ENCODE measurements around the gene SGPP2. TPM values are rescaled to one million over a fixed set of nuclear protein-coding genes. Genes with fewer than 3 reads are reported as not detected.
"Not testable (repeated sequence)": the region's sequence is repeated elsewhere in the genome, so short reads cannot be mapped to it uniquely, and the experiment has no call there.

The SGPP2 gene
- total RNA-seq (2014; rRNA removed; shearing (Covaris generic)), result not detected in 2 replicates
- polyA plus RNA-seq (2015; cell fraction: cytosol; rRNA removed), result not detected in 2 replicates
- not detected in 2 replicates for polyA plus RNA-seq (2015; cell fraction: nucleus; rRNA removed)

- in situ Hi-C loops (cut with HindIII; ENCODE audit: low pct_unique_long_range_greater_than_20kb, low sequenced_read_pairs), result no loop called here
- no peak for DNase-seq (ENCODE audit: low read depth, low spot score)
Measured at GRCh38 chr2:222424276-222424728, at the start of gene SGPP2. TSS of gene SGPP2 (plus strand) at chr2:222424543. CDS start at chr2:222424603, 60 bp downstream.

- no peak for DNase-seq (ENCODE audit: low read depth, low spot score)
- in situ Hi-C loops (cut with HindIII; ENCODE audit: low pct_unique_long_range_greater_than_20kb, low sequenced_read_pairs), result no loop called here
Measured at GRCh38 chr2:222375798-222376197, 48.5 kb upstream of the SGPP2 start.

GRCh38 chr2:222380456-222380855 is 43.9 kb upstream of the SGPP2 start:
- no peak for DNase-seq (ENCODE audit: low read depth, low spot score)
- in situ Hi-C loops (cut with HindIII; ENCODE audit: low pct_unique_long_range_greater_than_20kb, low sequenced_read_pairs), result no loop called here

GRCh38 chr2:222381566-222381965 is 42.8 kb upstream of the SGPP2 start:
- in situ Hi-C loops (cut with HindIII; ENCODE audit: low pct_unique_long_range_greater_than_20kb, low sequenced_read_pairs), result no loop called here
- DNase-seq (ENCODE audit: low read depth, low spot score), result no peak

- no peak for DNase-seq (ENCODE audit: low read depth, low spot score)
Measured at GRCh38 chr2:222383255-222383654, 41.1 kb upstream of the SGPP2 start.

GRCh38 chr2:222391743-222392285 is 32.5 kb upstream of the SGPP2 start:
- in situ Hi-C loops (cut with HindIII; ENCODE audit: low pct_unique_long_range_greater_than_20kb, low sequenced_read_pairs), result no loop called here
- DNase-seq (ENCODE audit: low read depth, low spot score), result no peak

More at GRCh38 chr2:222383255-222383654, 41.1 kb upstream of the SGPP2 start:
- in situ Hi-C loops (cut with HindIII; ENCODE audit: low pct_unique_long_range_greater_than_20kb, low sequenced_read_pairs), result no loop called here

GRCh38 chr2:222393733-222394267 is 30.5 kb upstream of the SGPP2 start:
- in situ Hi-C loops (cut with HindIII; ENCODE audit: low pct_unique_long_range_greater_than_20kb, low sequenced_read_pairs), result no loop called here
- no peak for DNase-seq (ENCODE audit: low read depth, low spot score)

GRCh38 chr2:222398446-222398885 is 25.9 kb upstream of the SGPP2 start:
- in situ Hi-C loops (cut with HindIII; ENCODE audit: low pct_unique_long_range_greater_than_20kb, low sequenced_read_pairs), result no loop called here
- DNase-seq (ENCODE audit: low read depth, low spot score), result peak; percentile 39

GRCh38 chr2:222399038-222399783 is 25.1 kb upstream of the SGPP2 start:
- in situ Hi-C loops (cut with HindIII; ENCODE audit: low pct_unique_long_range_greater_than_20kb, low sequenced_read_pairs), result no loop called here

GRCh38 chr2:222404151-222404905 is 20.0 kb upstream of the SGPP2 start:
- peak; percentile 10 for DNase-seq (ENCODE audit: low read depth, low spot score)
- in situ Hi-C loops (cut with HindIII; ENCODE audit: low pct_unique_long_range_greater_than_20kb, low sequenced_read_pairs), result no loop called here

More at GRCh38 chr2:222399038-222399783, 25.1 kb upstream of the SGPP2 start:
- no peak for DNase-seq (ENCODE audit: low read depth, low spot score)

- no peak for DNase-seq (ENCODE audit: low read depth, low spot score)
- in situ Hi-C loops (cut with HindIII; ENCODE audit: low pct_unique_long_range_greater_than_20kb, low sequenced_read_pairs), result no loop called here
Measured at GRCh38 chr2:222408684-222409083, 15.7 kb upstream of the SGPP2 start.

GRCh38 chr2:222410534-222410933 is 13.8 kb upstream of the SGPP2 start:
- DNase-seq (ENCODE audit: low read depth, low spot score), result no peak
- in situ Hi-C loops (cut with HindIII; ENCODE audit: low pct_unique_long_range_greater_than_20kb, low sequenced_read_pairs), result no loop called here

- DNase-seq (ENCODE audit: low read depth, low spot score); in situ Hi-C loops (cut with HindIII; ENCODE audit: low pct_unique_long_range_greater_than_20kb, low sequenced_read_pairs): not testable (repeated sequence)
Measured at GRCh38 chr2:222412334-222412733, 12.0 kb upstream of the SGPP2 start.

- no peak for DNase-seq (ENCODE audit: low read depth, low spot score)
- in situ Hi-C loops (cut with HindIII; ENCODE audit: low pct_unique_long_range_greater_than_20kb, low sequenced_read_pairs), result no loop called here
Measured at GRCh38 chr2:222413295-222413911, 10.9 kb upstream of the SGPP2 start.

- in situ Hi-C loops (cut with HindIII; ENCODE audit: low pct_unique_long_range_greater_than_20kb, low sequenced_read_pairs), result no loop called here
- DNase-seq (ENCODE audit: low read depth, low spot score), result no peak
Measured at GRCh38 chr2:222418739-222419138, 5.6 kb upstream of the SGPP2 start.

GRCh38 chr2:222420508-222420907 is 3.8 kb upstream of the SGPP2 start:
- no peak for DNase-seq (ENCODE audit: low read depth, low spot score)
- in situ Hi-C loops (cut with HindIII; ENCODE audit: low pct_unique_long_range_greater_than_20kb, low sequenced_read_pairs), result no loop called here

- in situ Hi-C loops (cut with HindIII; ENCODE audit: low pct_unique_long_range_greater_than_20kb, low sequenced_read_pairs), result no loop called here
- DNase-seq (ENCODE audit: low read depth, low spot score), result no peak
Measured at GRCh38 chr2:222421626-222422025, 2.7 kb upstream of the SGPP2 start.

GRCh38 chr2:222423186-222423585 is 1.2 kb upstream of the SGPP2 start:
- in situ Hi-C loops (cut with HindIII; ENCODE audit: low pct_unique_long_range_greater_than_20kb, low sequenced_read_pairs), result no loop called here
- no peak for DNase-seq (ENCODE audit: low read depth, low spot score)

Measured in SK-MEL-5 (cell line).